Cerebellar nuclear complex (tissue), 1 donor: Measurements from ENCODE around the gene CD58.

ENCODE experiments used
- DNase-seq, 2 experiments: peaks; one replicate each; lab custom pipeline; 2025; lab: John Stamatoyannopoulos, UW

CD58 gene

GRCh38 chr1:116508984-116509980 lies 61.5 kb downstream of the CD58 start:
- DNase-seq = no peak

DNA sequence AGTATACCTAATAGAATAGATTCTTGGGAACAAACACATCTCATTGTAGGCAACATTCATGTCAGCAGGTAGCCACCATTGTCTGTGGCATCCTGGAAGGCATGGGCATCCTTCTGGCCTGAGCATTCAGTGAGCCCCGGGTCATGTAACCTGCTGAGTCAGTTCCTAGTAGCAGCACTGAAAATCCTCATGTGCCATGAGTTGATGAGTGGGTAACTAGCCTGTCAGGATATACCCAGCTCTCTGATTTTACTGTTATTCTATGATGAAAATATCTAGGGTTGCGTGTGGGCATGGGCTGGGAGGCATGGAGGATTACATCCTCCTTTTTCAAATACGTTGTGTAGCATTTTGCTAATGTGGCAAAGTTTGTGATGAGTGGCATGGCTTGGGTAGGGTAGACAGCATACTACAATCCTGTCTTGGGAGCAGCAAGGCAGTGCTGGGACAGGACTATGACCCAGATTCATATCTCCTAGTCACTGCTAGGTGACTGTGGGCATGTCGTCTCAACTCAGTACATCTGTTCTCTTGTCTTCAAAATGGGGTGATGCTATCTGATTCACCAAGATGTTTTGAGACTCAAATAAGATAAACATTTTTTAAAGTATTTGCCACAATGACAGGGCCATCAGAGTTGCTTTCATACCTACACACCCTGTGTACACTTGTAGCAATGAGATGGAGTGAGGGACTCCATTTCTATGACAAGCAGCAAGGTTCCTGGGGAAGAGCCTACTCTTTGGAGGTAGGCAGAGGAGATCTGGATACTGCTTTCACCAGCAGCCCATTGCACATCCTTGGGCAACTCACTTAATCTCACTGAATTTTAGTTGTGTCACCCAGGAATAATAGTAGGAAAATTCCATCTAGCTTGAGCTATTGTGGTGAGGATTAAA lies 62.5 kb downstream of the CD58 start:
- DNase-seq = no peak

- DNase-seq = no peak
Measured at GRCh38 chr1:116507631-116508030, 63.2 kb downstream of the CD58 start.

- DNase-seq = no peak
Measured at GRCh38 chr1:116506132-116507004, 64.5 kb downstream of the CD58 start.

GRCh38 chr1:116504308-116505156 lies 66.3 kb downstream of the CD58 start:
- DNase-seq = no peak

- no peak for DNase-seq
Measured at GRCh38 chr1:116503546-116504307, 67.1 kb downstream of the CD58 start.

DNA sequence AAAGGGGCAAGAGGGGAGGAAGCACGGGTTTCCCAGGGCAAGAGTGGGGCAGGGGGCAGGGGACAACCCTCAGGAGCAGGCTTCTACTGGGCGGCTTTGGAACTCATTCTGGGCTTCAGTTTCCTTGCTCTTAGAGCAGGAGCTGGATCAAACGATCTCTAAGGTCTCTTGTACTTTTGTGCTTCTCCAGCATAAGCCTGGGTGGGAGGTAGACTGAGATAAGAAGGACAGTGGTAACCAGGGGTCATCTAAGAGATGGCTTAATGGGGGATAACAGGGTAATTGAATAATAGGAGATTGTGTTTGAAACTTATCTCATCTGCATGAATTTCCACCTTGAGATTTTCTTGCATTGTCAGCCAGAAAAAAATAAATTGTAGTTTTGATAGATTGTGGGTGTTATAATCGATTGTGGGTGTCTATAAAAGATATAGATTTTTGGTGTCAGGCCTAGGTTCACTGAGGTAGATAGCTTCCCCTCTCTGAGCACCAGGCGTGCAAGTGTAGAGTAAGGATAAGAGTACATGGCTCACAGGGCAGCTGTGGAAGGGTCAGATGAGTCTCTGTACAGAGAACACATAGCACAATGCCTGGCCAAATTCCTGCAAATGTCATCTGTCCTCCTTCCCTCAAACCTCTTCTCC lies 68.0 kb downstream of the CD58 start:
- DNase-seq = no peak

DNA sequence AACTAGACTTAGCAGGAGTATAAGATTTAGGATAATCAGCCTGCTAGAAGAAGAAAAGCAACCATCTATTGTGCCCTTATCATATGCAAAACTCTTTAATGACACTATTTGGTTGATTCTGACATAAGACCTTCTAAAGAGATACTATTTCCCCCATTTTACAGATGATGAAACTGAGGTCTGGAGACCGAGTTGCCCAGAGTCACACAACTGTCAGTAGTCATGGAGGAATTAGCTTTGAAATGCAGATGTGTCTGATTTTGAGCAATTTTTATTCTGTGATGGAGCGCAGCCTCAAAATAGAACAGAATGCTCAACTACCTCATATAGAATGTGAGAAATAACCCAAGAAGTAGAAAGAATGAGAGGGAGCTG lies 69.0 kb downstream of the CD58 start:
- DNase-seq = no peak

DNA sequence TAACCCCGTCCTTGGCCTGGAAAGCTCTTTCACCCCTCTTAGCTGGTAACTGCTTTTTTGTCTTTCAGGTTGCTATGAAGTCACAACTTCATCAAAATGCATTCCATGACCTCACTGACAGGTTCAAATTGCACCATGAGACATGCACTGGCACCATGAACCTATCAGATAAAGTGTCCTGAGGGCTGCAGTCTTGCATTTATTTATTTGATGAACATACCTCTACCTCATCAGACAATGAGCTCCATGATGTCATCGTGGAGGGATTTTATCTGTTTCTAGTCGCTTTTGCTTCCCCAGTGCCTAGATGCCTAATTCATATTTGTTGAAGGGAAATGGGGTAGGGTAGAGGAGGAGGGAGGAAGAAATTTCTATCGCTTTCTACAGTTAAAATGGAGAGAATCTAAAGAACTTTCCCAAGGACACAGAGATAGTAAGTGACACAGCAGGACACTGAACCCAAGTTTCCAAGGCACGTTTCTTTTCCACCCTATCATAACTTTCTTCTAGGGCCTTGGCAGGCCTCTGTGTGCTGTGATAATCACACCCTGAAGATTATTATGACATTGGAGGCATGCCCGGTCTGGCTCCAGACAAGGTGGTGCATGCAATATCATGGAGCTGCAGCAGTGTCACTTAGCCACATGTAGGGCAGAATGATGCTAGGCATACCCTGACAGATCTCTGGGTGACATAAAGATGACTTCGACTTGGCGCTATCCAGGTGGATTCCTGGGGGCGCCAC lies 69.5 kb downstream of the CD58 start:
- DNase-seq = no peak

- peak in 1 of 2 experiments; percentile 66 for DNase-seq
Measured at GRCh38 chr1:116498789-116499628, 71.8 kb downstream of the CD58 start.

DNA sequence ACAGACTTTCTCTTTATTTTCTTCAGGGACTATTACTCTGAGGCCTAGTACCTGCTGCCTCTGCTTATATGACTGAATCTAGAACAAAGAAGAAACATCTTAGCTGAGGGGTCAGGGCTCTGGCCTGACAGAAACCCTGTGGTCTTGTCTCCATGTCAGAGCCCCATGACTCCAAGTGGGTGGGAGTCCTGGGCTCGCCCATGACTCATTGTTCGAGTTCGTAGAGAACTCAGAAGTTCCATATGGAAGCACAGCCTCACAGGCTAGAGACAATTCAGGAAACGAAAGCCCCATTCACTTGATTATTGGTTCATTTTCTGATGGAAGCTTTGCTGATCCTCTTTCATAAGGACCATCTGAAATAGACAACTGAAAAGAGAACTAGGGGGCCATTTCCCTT lies 73.2 kb downstream of the CD58 start:
- no peak for DNase-seq

- DNase-seq = no peak
Measured at GRCh38 chr1:116496898-116497297, 73.9 kb downstream of the CD58 start.

DNA sequence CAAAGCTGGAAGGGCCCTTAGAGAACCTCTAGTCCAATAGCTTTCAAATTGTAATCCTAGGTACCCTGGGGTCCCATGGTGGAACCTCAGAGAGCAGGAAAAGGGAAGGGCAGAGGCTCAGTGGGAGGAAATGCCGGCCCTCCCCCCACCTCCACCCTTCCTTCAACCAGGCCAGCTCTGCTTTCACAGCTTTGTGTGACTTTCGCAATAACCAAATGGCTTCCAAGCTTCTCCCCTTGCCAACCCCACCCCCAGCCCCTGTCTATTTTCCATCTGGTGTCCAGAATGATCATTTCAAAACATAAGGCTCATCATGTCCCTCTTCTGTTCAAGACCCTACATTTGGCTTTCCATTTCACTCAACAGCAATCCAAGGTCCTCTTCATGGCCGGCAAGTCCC lies 74.4 kb downstream of the CD58 start:
- no peak for DNase-seq

DNA sequence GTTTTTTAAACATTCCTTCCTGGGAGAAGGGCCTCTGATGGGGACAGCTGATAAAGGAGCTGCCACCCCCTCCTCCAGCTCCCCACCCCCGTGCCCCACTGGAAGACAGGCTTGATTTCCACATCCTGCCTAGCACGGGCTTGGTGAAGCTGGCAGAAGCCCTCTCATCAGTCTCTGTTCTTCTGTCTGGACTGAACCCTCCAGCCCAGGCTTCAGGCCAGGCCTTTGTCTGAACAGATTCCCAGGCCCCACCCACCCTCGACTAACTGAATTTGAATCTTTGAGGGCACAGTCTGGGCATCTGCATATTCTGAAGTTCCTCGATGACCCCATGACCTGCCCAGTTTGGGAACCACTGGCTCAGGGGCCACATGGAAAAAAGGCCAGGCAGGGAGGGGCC lies 75.3 kb downstream of the CD58 start:
- DNase-seq = no peak

GRCh38 chr1:116494745-116495144 lies 76.1 kb downstream of the CD58 start:
- DNase-seq = no peak

DNA sequence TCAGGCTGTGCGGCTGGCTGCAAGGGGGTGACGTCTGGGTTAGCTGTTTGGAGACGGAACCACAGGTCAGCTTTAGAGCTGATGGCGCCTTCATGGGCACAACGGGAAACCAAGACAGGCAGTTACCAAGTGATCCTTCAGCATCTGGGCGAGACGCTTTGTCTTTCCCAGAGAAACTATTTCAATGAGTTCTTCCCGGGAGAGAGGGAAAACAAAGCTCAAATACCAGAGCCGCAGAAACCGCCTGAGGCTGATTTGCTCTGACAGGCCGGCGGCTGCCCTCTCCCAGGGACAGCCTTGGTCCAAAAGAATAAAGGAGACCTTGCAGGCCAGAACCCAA lies 76.5 kb downstream of the CD58 start:
- DNase-seq = no peak

DNA sequence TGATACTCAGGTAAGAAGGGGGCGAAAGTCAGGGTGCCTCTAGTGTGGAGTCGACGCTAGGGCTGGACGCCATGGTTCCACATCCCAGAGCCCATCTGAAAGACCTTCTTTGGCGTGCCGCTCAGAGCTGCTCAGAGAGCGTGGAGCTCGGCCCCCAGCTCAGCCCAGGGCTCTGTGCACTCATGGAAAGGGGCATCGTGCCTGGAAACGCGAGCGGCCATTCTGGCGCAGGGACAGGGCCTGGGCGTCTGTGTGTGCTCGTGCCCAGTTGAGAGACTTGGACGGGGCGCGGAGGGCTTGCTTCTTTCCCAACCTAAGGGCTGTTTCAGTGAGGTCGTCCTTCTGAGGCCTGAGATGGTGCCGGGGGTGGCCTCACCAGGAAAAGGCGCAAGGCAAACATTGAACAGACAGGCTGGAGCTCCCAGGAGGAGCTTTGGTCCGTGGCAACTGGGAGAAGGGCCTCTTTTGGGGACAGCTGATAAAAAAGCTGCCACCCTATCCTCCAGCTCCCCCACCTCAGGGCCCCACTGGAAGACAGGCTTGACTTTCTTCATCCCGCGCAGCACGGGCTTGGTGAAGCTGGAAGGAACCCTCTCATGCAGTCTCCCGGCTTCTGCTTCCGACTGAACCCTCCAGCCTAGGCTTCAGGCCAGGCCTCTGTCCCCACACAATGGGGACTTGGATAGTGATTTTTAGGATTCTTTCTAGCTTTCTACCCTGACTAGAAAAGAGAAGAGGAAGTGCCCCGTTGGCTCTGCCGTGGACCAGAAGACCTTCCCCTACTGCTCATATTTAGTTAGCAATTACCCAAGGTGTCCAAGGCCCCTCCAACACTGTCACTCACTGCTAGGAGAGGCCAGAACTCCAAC lies 77.1 kb downstream of the CD58 start:
- no peak for DNase-seq
